DND-41 (cell line): ENCODE data around the gene SUPT3H.

ENCODE experiments used
- ATAC-seq: fragments of 200-7000 bp; cut with Tn5 transposase; 3 replicates; pipeline ENCODE4 v1.9.1; 2021; ENCODE audit warnings: low read depth; ENCODE audit not compliant: insufficient read depth
- DNase-seq: peaks from one replicate; pipeline ENCODE4 v3.0.0-alpha.2; 2020
- H2AFZ ChIP-seq: 2 replicates; pipeline ENCODE4 v1.6.0; 2012; ENCODE audit warnings: low read depth, low read length
- H3K27ac ChIP-seq: 2 replicates; pipeline ENCODE4 v1.5.1; 2012; ENCODE audit warnings: low read length, inconsistent platforms
- H3K27me3 ChIP-seq: fragments of 200-600 bp; sonication (generic); 2 replicates; pipeline ENCODE4 v1.6.0; 2012; ENCODE audit warnings: low read length, mild to moderate bottlenecking, inconsistent platforms; ENCODE audit not compliant: insufficient read depth, poor library complexity
- H3K36me3 ChIP-seq: 2 replicates; pipeline ENCODE4 v1.5.1; 2012; ENCODE audit warnings: low read length, inconsistent platforms; ENCODE audit not compliant: insufficient read depth
- H3K4me1 ChIP-seq: 2 replicates; pipeline ENCODE4 v1.5.1; 2012; ENCODE audit warnings: mild to moderate bottlenecking, low read length; ENCODE audit not compliant: insufficient read depth
- H3K4me2 ChIP-seq: 2 replicates; pipeline ENCODE4 v1.6.0; 2012; ENCODE audit warnings: mild to moderate bottlenecking, moderate library complexity, low read length, inconsistent platforms; ENCODE audit not compliant: insufficient read depth
- H3K4me3 ChIP-seq, 2 experiments: fragments of 200-600 bp in 1 of 2; shearing (Covaris generic) in 1 of 2; 2 replicates each; pipeline ENCODE4 v1.5.1; 2012 to 2016; ENCODE audit warnings: inconsistent platforms in 2 of 2, low read length in 2 of 2, mild to moderate bottlenecking in 2 of 2, low read depth in 1 of 2, moderate library complexity in 1 of 2
- H3K79me2 ChIP-seq: 2 replicates; pipeline ENCODE4 v1.6.0; 2012; ENCODE audit warnings: low read length, inconsistent platforms; ENCODE audit not compliant: insufficient read depth
- H3K9ac ChIP-seq: 2 replicates; pipeline ENCODE4 v1.6.0; 2012; ENCODE audit warnings: low read depth, mild to moderate bottlenecking, inconsistent platforms, low read length, moderate library complexity
- H3K9me3 ChIP-seq: 2 replicates; pipeline ENCODE4 v1.5.1; 2012; ENCODE audit warnings: low read length, moderate library complexity, mild to moderate bottlenecking, inconsistent platforms; ENCODE audit not compliant: insufficient read depth, severe bottlenecking
- H4K20me1 ChIP-seq: 2 replicates; pipeline ENCODE4 v1.6.0; 2012; ENCODE audit warnings: low read length; ENCODE audit not compliant: insufficient read depth
- CTCF ChIP-seq: IDR thresholded peaks from 2 replicates; pipeline ENCODE4 v1.5.1; 2012; ENCODE audit warnings: borderline replicate concordance, low read length, moderate library complexity, mild to moderate bottlenecking; ENCODE audit not compliant: poor library complexity, severe bottlenecking; ENCODE audit errors: extremely low read depth
- EZH2 ChIP-seq: IDR thresholded peaks from 3 replicates; pipeline ENCODE4 v1.6.1; 2012; ENCODE audit warnings: borderline replicate concordance, low read depth, mild to moderate bottlenecking, moderate library complexity, low read length, inconsistent platforms; ENCODE audit not compliant: severe bottlenecking

The SUPT3H gene

GRCh38 chr6:44842616-44843015, 535.1 kb downstream of the SUPT3H start:
- no peak overlapping the region for H2AFZ ChIP-seq
- no peak for DNase-seq
- no peak overlapping the region for H3K27ac ChIP-seq

GRCh38 chr6:44841829-44842228, 535.9 kb downstream of the SUPT3H start:
- H3K4me3 ChIP-seq: no peak overlapping the region
- H2AFZ ChIP-seq: no peak overlapping the region
- no peak overlapping the region for H3K9ac ChIP-seq
- TF ChIP-seq EZH2: no peak
- no peak for TF ChIP-seq CTCF
- no peaks in the 10 kb centered on the region for H4K20me1 ChIP-seq
- H3K27ac ChIP-seq: no peak overlapping the region
- H3K36me3 ChIP-seq: no peaks in the 10 kb centered on the region
- no peaks in the 10 kb centered on the region for H3K4me1 ChIP-seq
- DNase-seq (no peak), ATAC-seq (no peak)
- H3K9me3 ChIP-seq: no peaks in the 10 kb centered on the region
- H3K27me3 ChIP-seq: no peaks in the 10 kb centered on the region
- H3K79me2 ChIP-seq: no peaks in the 10 kb centered on the region
- no peak overlapping the region for H3K4me2 ChIP-seq

More at GRCh38 chr6:44842616-44843015, 535.1 kb downstream of the SUPT3H start:
- H3K4me3 ChIP-seq: no peak overlapping the region
- H3K79me2 ChIP-seq: no peaks in the 10 kb centered on the region
- TF ChIP-seq EZH2 (no peak), CTCF (no peak)
- no peaks in the 10 kb centered on the region for H3K36me3 ChIP-seq
- no peaks in the 10 kb centered on the region for H3K27me3 ChIP-seq
- no peaks in the 10 kb centered on the region for H4K20me1 ChIP-seq
- H3K4me2 ChIP-seq: no peak overlapping the region
- ATAC-seq: no peak
- no peaks in the 10 kb centered on the region for H3K4me1 ChIP-seq
- H3K9ac ChIP-seq: no peak overlapping the region
- no peaks in the 10 kb centered on the region for H3K9me3 ChIP-seq

- Histone ChIP-seq H2AFZ (no peak overlapping the region), H3K79me2 (no peaks in the 10 kb centered on the region), H3K4me2 (no peak overlapping the region), H3K27me3 (no peaks in the 10 kb centered on the region), H3K4me3 (no peak overlapping the region), H3K4me1 (no peaks in the 10 kb centered on the region), H3K27ac (no peak overlapping the region), H3K9ac (no peak overlapping the region), H3K36me3 (no peaks in the 10 kb centered on the region), H4K20me1 (no peaks in the 10 kb centered on the region), H3K9me3 (no peaks in the 10 kb centered on the region)
- ATAC-seq (no peak), DNase-seq (no peak)
- no peak for TF ChIP-seq EZH2
- TF ChIP-seq CTCF: no peak
Measured at GRCh38 chr6:44837741-44838140, 540.0 kb downstream of the SUPT3H start.

GRCh38 chr6:44837255-44837654, 540.5 kb downstream of the SUPT3H start:
- no peak overlapping the region for H3K4me3 ChIP-seq
- TF ChIP-seq EZH2: no peak
- no peaks in the 10 kb centered on the region for H4K20me1 ChIP-seq

More at GRCh38 chr6:44837255-44837654, 540.5 kb downstream of the SUPT3H start:
- Histone ChIP-seq H3K4me2 (no peak overlapping the region), H3K36me3 (no peaks in the 10 kb centered on the region), H2AFZ (no peak overlapping the region), H3K79me2 (no peaks in the 10 kb centered on the region), H3K9me3 (no peaks in the 10 kb centered on the region), H3K27ac (no peak overlapping the region), H3K4me1 (no peaks in the 10 kb centered on the region), H3K9ac (no peak overlapping the region), H3K27me3 (no peaks in the 10 kb centered on the region)
- DNase-seq (no peak), ATAC-seq (no peak)
